K562 (cell line): ENCODE data around the gene ITPR2. TPM values are rescaled to one million over a fixed set of nuclear protein-coding genes. Genes with fewer than 3 reads are reported as not detected.

Experiments used
- ATAC-seq: fragments of 200-7000 bp; cut with Tn5 transposase; 3 replicates; pipeline ENCODE4 v1.9.1; 2020; ENCODE audit warnings: moderate library complexity
- BruUV-seq: library from RNA; stranded (reverse); fragments of 400-500 nt; replicated peaks from 2 replicates; lab custom pipeline; 2021; lab: Mats Ljungman, UMichigan
- CTCF ChIA-PET: fragments of 300-600 bp; formaldehyde crosslinking; extraction: SDS; loops from one replicate; lab custom pipeline; 2021; ENCODE audit warnings: low intra/inter-chr PET ratio; lab: Yijun Ruan, JAX
- POLR2A ChIA-PET: fragments of 300-600, 350-650 bp; sonication (Branson Sonifier 250); formaldehyde crosslinking; extraction: SDS; loops from one replicate; lab custom pipeline; 2021; ENCODE audit warnings: antibody characterized with exemption, inconsistent platforms; lab: Yijun Ruan, JAX
- DNase-seq, 4 experiments: peaks; one replicate each; pipeline versions ENCODE4 v3.0.0 to v3.0.0-alpha.2; 2011 to 2018; ENCODE audit warnings: low spot score in 3 of 4, mixed read lengths in 3 of 4; ENCODE audit errors: extremely low read depth in 1 of 4
- FAIRE-seq: peaks from 2 replicates; lab custom pipeline; 2011; peaks lifted over from hg19 to GRCh38; lab: Jason Lieb, UNC
- H2AFZ ChIP-seq: 2 replicates; pipeline ENCODE4 v1.6.0; 2011; ENCODE audit warnings: low read depth, low read length, control low read depth, inconsistent platforms
- H3K27ac ChIP-seq: fragments of 200-600 bp; 3 replicates; pipeline ENCODE4 v1.8.0; 2011; ENCODE audit warnings: low read depth, mild to moderate bottlenecking, control low read depth, inconsistent platforms, low read length, moderate library complexity, mixed read lengths; ENCODE audit errors: extremely low read depth
- H3K27me3 ChIP-seq, 2 experiments: fragments of 300-600 bp in 1 of 2; 2 replicates in 1 of 2; 3 replicates in 1 of 2; pipeline versions ENCODE4 v1.6.0 to v1.8.0; 2011; ENCODE audit warnings: inconsistent platforms in 2 of 2, low read length in 2 of 2, mild to moderate bottlenecking in 1 of 2, mixed read lengths in 1 of 2, moderate library complexity in 1 of 2; ENCODE audit not compliant: control insufficient read depth in 2 of 2, insufficient read depth in 2 of 2
- H3K36me3 ChIP-seq: fragments of 300-600 bp; 3 replicates; pipeline ENCODE4 v1.8.0; 2011; ENCODE audit warnings: mild to moderate bottlenecking, low read length, inconsistent platforms; ENCODE audit not compliant: control insufficient read depth, insufficient read depth
- H3K4me1 ChIP-seq, 2 experiments: fragments of 200-600 bp in 1 of 2; replicated peaks in 1 of 2; 2 replicates in 1 of 2; 3 replicates in 1 of 2; pipeline versions ENCODE4 v1.5.1 to v1.8.0; 2011; ENCODE audit warnings: inconsistent platforms in 2 of 2, low read length in 2 of 2, mild to moderate bottlenecking in 1 of 2, mixed read lengths in 1 of 2, moderate library complexity in 1 of 2; ENCODE audit not compliant: control insufficient read depth in 2 of 2, insufficient read depth in 2 of 2
- H3K4me2 ChIP-seq: 2 replicates; pipeline ENCODE4 v1.6.1; 2011; ENCODE audit warnings: low read length, control low read depth, inconsistent platforms, mixed read lengths; ENCODE audit not compliant: insufficient read depth
- H3K4me3 ChIP-seq: fragments of 200-600 bp; sonication (generic), shearing (Covaris generic); 2 replicates; pipeline ENCODE4 v1.5.1; 2016; ENCODE audit warnings: control low read depth, inconsistent platforms
- H3K79me2 ChIP-seq: fragments of 200-600 bp; 3 replicates; pipeline ENCODE4 v1.8.0; 2011; ENCODE audit warnings: low read length, inconsistent platforms; ENCODE audit not compliant: control insufficient read depth, insufficient read depth
- H3K9ac ChIP-seq, 2 experiments: 2 replicates each; pipeline versions ENCODE4 v1.6.0 to v1.6.1; 2011; ENCODE audit warnings: low read depth in 2 of 2, low read length in 2 of 2, control low read depth in 1 of 2, inconsistent platforms in 1 of 2, mild to moderate bottlenecking in 1 of 2, mixed read lengths in 1 of 2; ENCODE audit not compliant: insufficient read depth in 1 of 2
- H3K9me1 ChIP-seq: one replicate; pipeline ENCODE4 v1.6.0; 2011; ENCODE audit warnings: inconsistent platforms, mild to moderate bottlenecking, low read length, moderate library complexity; ENCODE audit not compliant: control insufficient read depth, insufficient read depth
- H3K9me3 ChIP-seq: replicated peaks from 2 replicates; pipeline ENCODE4 v1.5.1; 2011; ENCODE audit warnings: low read depth, low read length, inconsistent platforms; ENCODE audit not compliant: control insufficient read depth, insufficient read depth
- H4K20me1 ChIP-seq: replicated peaks from 2 replicates; pipeline ENCODE4 v1.6.1; 2011; ENCODE audit warnings: low read length, inconsistent platforms, mixed read lengths; ENCODE audit not compliant: control insufficient read depth, insufficient read depth
- ETS2 ChIP-seq: IDR thresholded peaks from 2 replicates; pipeline ENCODE4 v1.6.1; 2016; ENCODE audit warnings: borderline replicate concordance, missing genetic modification characterization, mild to moderate bottlenecking, moderate library complexity, missing compliant biosample characterization; ENCODE audit not compliant: poor library complexity, severe bottlenecking
- FOSL1 ChIP-seq: fragments of 200-800 bp; sonication (Bioruptor generic); conservative IDR thresholded peaks from 2 replicates; pipeline ENCODE4 v1.6.1; 2016; ENCODE audit warnings: missing genetic modification characterization, missing compliant biosample characterization
- MAFF ChIP-seq: IDR thresholded peaks from 2 replicates; pipeline ENCODE4 v1.6.1; 2012; ENCODE audit warnings: low read length, improper control_type of control experiment
- MTF1 ChIP-seq: fragments of 250-450 bp; sonication (Bioruptor Pico); IDR thresholded peaks from 2 replicates; pipeline ENCODE4 v1.9.0; 2021; ENCODE audit warnings: moderate library complexity, mild to moderate bottlenecking, inconsistent platforms, borderline replicate concordance
- ZNF766 ChIP-seq: fragments of 200-800 bp; sonication (Bioruptor generic); conservative IDR thresholded peaks from 2 replicates; pipeline ENCODE4 v1.6.1; 2016; ENCODE audit warnings: missing genetic modification characterization, missing compliant biosample characterization
- WGBS: fragments of 100-300 bp; shearing (Covaris generic); methylation state at CpG from one replicate; pipeline ENCODE4 v1.1.6; 2016; ENCODE audit warnings: low coverage, mixed read lengths; ENCODE audit not compliant: insufficient coverage; ENCODE audit errors: missing lambda C conversion rate; 5-methylcytosine and 5-hydroxymethylcytosine counted together
- in situ Hi-C: fragments of 300-500 bp; cut with MboI; formaldehyde crosslinking; loops from 4 replicates; pipeline ENCODE4 v1.15.0; 2018; ENCODE audit warnings: inconsistent platforms, mixed read lengths
- intact Hi-C: fragments of 100-400 bp; cut with micrococcal nuclease; formaldehyde crosslinking; loops from 2 replicates; pipeline ENCODE4 v1.14.2; 2022
- polyA plus RNA-seq, 8 experiments: library from polyadenylated mRNA; depleted of rRNA in 4 of 8; stranded (reverse) in 5 of 8; unstranded in 3 of 8; fragments of >200 nt; fragmentation: Nextera tagmentation in 2 of 8; fragmentation: Illumina TruSeq in 1 of 8; extraction: Ambion mirVana in 2 of 8; extraction: Trizol in 1 of 8; gene quantifications; 2 replicates each; pipeline versions ENCODE4 v1.2.1 to v1.2.3, GENCODE V29; 2011 to 2014; ENCODE audit warnings: inconsistent platforms in 1 of 8, missing spikeins in 1 of 8
- total RNA-seq, 7 experiments: library from RNA; depleted of rRNA in 6 of 7; stranded (reverse); fragments of >200 nt in 6 of 7; fragmentation: Illumina TruSeq in 2 of 7; extraction: Trizol in 2 of 7; gene quantifications; 2 replicates each; pipeline versions ENCODE4 v1.2.1 to v1.2.3, GENCODE V29; 2011 to 2021; ENCODE audit warnings: low replicate concordance in 1 of 7
- TF ChIP-seq, protein P1 (sequence below): fragments of 250-450 bp; sonication (Bioruptor Pico); IDR thresholded peaks from 2 replicates; pipeline ENCODE4 v1.8.0; 2022; ENCODE audit warnings: inconsistent platforms

Gene ITPR2
- total and polyA plus RNA-seq, 9 of the 15 experiments (the other 6 are each of a cell fraction or from before 2014, with no cell fraction given): 0.21 to 3.3 (median 0.95) TPM

GRCh38 chr12:26746121-26746714 lies 86.8 kb downstream of the ITPR2 start:
- TF ChIP-seq MTF1 (CRISPR knock-in tag) (no peak), ZNF766 (CRISPR knock-in tag) (no peak), ETS2 (tag) (no peak), FOSL1 (0 out of 2 replicates have a peak, but pooled peaks have one; percentile 27), MAFF (no peak)
- TF ChIP-seq, protein P1, sequence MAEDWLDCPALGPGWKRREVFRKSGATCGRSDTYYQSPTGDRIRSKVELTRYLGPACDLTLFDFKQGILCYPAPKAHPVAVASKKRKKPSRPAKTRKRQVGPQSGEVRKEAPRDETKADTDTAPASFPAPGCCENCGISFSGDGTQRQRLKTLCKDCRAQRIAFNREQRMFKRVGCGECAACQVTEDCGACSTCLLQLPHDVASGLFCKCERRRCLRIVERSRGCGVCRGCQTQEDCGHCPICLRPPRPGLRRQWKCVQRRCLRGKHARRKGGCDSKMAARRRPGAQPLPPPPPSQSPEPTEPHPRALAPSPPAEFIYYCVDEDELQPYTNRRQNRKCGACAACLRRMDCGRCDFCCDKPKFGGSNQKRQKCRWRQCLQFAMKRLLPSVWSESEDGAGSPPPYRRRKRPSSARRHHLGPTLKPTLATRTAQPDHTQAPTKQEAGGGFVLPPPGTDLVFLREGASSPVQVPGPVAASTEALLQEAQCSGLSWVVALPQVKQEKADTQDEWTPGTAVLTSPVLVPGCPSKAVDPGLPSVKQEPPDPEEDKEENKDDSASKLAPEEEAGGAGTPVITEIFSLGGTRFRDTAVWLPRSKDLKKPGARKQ (CRISPR knock-in tag): no peak

More at GRCh38 chr12:26746121-26746714, 86.8 kb downstream of the ITPR2 start:
- intact Hi-C loops (no loop called here), in situ Hi-C loops (no loop called here)
- WGBS: 6% methylated on average over 4 of the region's 4 CpGs
- no peak overlapping the region for H3K4me2 ChIP-seq
- H3K9ac ChIP-seq: no peak overlapping the region
- peaks cover 2 to 6% of the 10 kb centered on the region in 2 experiments; a peak in 2 of 5 replicates for H3K27me3 ChIP-seq
- BruUV-seq: no TSS peak
- H3K4me1 ChIP-seq: no peaks in the 10 kb centered on the region
- no peaks in the 10 kb centered on the region for H3K79me2 ChIP-seq
- H3K9me1 ChIP-seq: no peaks in the 10 kb centered on the region
- H4K20me1 ChIP-seq: no peaks in the 10 kb centered on the region
- no peaks in the 10 kb centered on the region for H3K36me3 ChIP-seq
- DNase-seq: no peak
- ChIA-PET POLR2A (no interaction called here), CTCF (no interaction called here)
- no peak for ATAC-seq
- no peak for FAIRE-seq
- no peaks in the 10 kb centered on the region for H3K9me3 ChIP-seq
- no peak overlapping the region for H3K4me3 ChIP-seq
- no peak overlapping the region for H3K27ac ChIP-seq
- H2AFZ ChIP-seq: no peak overlapping the region
